Heart right ventricle (tissue), 16 donors: ENCODE data around the gene PDE3A. TPM values are rescaled to one million over a fixed set of nuclear protein-coding genes. Genes with fewer than 3 reads are reported as not detected.

ENCODE experiments used
- ATAC-seq, 8 donors: fragments of 200-7000 bp; cut with Tn5 transposase; one replicate each; pipeline ENCODE4 v1.9.1; 2020; ENCODE audit warnings: mild to moderate bottlenecking in 8 of 8, moderate library complexity in 8 of 8, moderate number of reproducible peaks in 1 of 8
- DNase-seq, 2 donors: peaks; one replicate each; pipeline ENCODE4 v3.0.0-alpha.2; 2020
- H3K27ac ChIP-seq, 10 donors: fragments of 200-600 bp; sonication (generic) in 2 of 10; one replicate each; pipeline versions ENCODE4 v1.5.0 to v1.8.0; 2020 to 2022; ENCODE audit warnings: mild to moderate bottlenecking in 3 of 10
- H3K27me3 ChIP-seq, 7 donors: fragments of 200-600 bp; one replicate each; pipeline ENCODE4 v1.8.0; 2021 to 2022; ENCODE audit warnings: mild to moderate bottlenecking in 2 of 7
- H3K36me3 ChIP-seq, 9 donors: fragments of 200-600 bp; sonication (generic) in 1 of 9; one replicate each; pipeline versions ENCODE4 v1.5.0 to v1.8.0; 2020 to 2022; ENCODE audit warnings: mild to moderate bottlenecking in 2 of 9
- H3K4me1 ChIP-seq, 9 donors: fragments of 200-600 bp; sonication (generic) in 1 of 9; one replicate each; pipeline versions ENCODE4 v1.5.0 to v1.8.0; 2020 to 2022; ENCODE audit warnings: mild to moderate bottlenecking in 4 of 9
- H3K4me3 ChIP-seq, 10 donors: fragments of 200-600 bp; sonication (generic) in 2 of 10; one replicate each; pipeline versions ENCODE4 v1.5.0 to v1.8.0; 2020 to 2022; ENCODE audit warnings: mild to moderate bottlenecking in 7 of 10, moderate library complexity in 2 of 10
- H3K9me3 ChIP-seq, 11 donors: fragments of 200-600 bp in 10 of 11; sonication (generic) in 2 of 11; one replicate each; pipeline versions ENCODE4 v1.5.0 to v1.8.0; 2013 to 2022; ENCODE audit warnings: mild to moderate bottlenecking in 2 of 11, control low read depth in 1 of 11, moderate library complexity in 1 of 11
- WGBS, 2 donors: extraction: QIAGEN DNeasy Blood & Tissue Kit; methylation state at CpG; one replicate each; pipeline ENCODE4 v1.1.7; 2013; ENCODE audit warnings: inconsistent platforms in 1 of 2; 5-methylcytosine and 5-hydroxymethylcytosine counted together
- intact Hi-C, 10 donors: fragments of 100-400 bp; cut with DNase I; formaldehyde crosslinking; loops; one replicate each; pipeline versions ENCODE4 v1.11.1 to v1.14.2; 2022
- polyA plus RNA-seq, 2 donors: library from polyadenylated mRNA; stranded (reverse); fragments of 200-250 nt; gene quantifications; one replicate each; pipeline ENCODE4 v1.2.3, GENCODE V29; 2013
- total RNA-seq, 10 donors: library from RNA; stranded (reverse); fragmentation: NEBNext Ultra II Directional in 3 of 10; extraction: Animal tissue kit (Norgen Biotek cat#: 25700) in 3 of 10; gene quantifications; one replicate each; pipeline versions ENCODE4 v1.2.1 to v1.2.4, GENCODE V29; 2021 to 2023
- TF ChIP-seq, protein P1 (sequence below), 9 donors: fragments of 200-600 bp; sonication (generic) in 2 of 9; IDR thresholded peaks; one replicate each; pipeline versions ENCODE4 v1.5.0 to v1.8.0; 2021 to 2022; ENCODE audit warnings: antibody characterized with exemption in 9 of 9, mild to moderate bottlenecking in 5 of 9, moderate library complexity in 1 of 9
- donor health status: Arrhythmogenic right ventricular cardiomyopathy.
- donor health status: ischemic (EF 13 %, LVEDD 7.1; RV severe dilation, severe dysfunction).
- donor health status: healthy with polysubstance abuse.
- donor health status: DM: no; HTN: yes; CAD: no.
- donor health status: DM: no; HTN: no; CAD: no.
- donor health status: ischemic (EF 25% LVEDD 6.9; RV normal size, moderate dysfunction).
- donor health status: ischemic (EF 25% LVEDD 5.7; RV mildly dilated, moderate dysfunction).
- donor health status: healthy.
- donor health status: DM: yes; HTN: yes; CAD: no.
- donor health status: Ischemic cardiomyopathy.
- donor health status: ischemic (EF 35%, LVEDD 5.7; RV mildly dilated, moderate dysfunction).
- donor health status: nonischemic (EF 11% LVEDD 7.7; RV severe dilation, severe dysfunction).
- donor health status: DM: yes; HTN: yes; CAD: no.
- donor health status: PGD.
- donor health status: ischemic (EF 29% LVEDD 5.4; RV normal size, mild dysfunction).
- donor health status: nonischemic (EF 23%, LVEDD 6.1; RV moderate dilation, normal function).

PDE3A gene
- total and polyA plus RNA-seq, 12 donors: 18.8 to 362 (median 209) TPM

DNA sequence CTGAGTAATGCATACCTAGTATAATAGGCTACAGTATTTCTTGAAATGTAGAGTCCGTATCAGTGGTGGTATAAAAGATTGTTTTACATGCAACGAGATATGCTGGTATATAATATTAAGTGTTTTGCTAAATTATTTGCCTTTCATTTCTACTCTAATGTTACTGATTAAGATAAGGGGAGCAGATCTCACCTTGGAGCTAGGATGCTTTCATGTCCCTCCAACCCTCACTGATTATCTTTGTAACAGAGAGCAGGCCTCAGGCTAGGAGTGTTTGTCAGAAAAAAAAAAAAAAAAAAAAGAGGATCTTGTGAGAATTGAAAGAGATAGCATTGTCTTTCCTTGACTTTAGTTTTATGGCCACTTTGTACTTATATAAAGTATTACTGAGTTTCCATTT lies 92.6 kb downstream of the PDE3A start:
- intact Hi-C loops: loop anchor here in 3 of 10 donors (10.0 kb wide), 3 partner anchors 144 to 716 kb away; no protein-coding TSS in a partner anchor
- Histone ChIP-seq H3K4me1 (peaks cover 0 to 63% (median 28%) of the 10 kb centered on the region in 9 donors), H3K36me3 (no peaks in the 10 kb centered on the region), H3K9me3 (no peaks in the 10 kb centered on the region), H3K27ac (no peak overlapping the region), H3K27me3 (no peaks in the 10 kb centered on the region), H3K4me3 (no peak overlapping the region)
- ATAC-seq (no peak), DNase-seq (no peak)
- WGBS, 2 donors: 59 to 74% methylated on average over 2 of the region's 2 CpGs
- TF ChIP-seq, protein P1, sequence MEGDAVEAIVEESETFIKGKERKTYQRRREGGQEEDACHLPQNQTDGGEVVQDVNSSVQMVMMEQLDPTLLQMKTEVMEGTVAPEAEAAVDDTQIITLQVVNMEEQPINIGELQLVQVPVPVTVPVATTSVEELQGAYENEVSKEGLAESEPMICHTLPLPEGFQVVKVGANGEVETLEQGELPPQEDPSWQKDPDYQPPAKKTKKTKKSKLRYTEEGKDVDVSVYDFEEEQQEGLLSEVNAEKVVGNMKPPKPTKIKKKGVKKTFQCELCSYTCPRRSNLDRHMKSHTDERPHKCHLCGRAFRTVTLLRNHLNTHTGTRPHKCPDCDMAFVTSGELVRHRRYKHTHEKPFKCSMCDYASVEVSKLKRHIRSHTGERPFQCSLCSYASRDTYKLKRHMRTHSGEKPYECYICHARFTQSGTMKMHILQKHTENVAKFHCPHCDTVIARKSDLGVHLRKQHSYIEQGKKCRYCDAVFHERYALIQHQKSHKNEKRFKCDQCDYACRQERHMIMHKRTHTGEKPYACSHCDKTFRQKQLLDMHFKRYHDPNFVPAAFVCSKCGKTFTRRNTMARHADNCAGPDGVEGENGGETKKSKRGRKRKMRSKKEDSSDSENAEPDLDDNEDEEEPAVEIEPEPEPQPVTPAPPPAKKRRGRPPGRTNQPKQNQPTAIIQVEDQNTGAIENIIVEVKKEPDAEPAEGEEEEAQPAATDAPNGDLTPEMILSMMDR (IDR thresholded peaks at IDR 0.05): no peak

DNA sequence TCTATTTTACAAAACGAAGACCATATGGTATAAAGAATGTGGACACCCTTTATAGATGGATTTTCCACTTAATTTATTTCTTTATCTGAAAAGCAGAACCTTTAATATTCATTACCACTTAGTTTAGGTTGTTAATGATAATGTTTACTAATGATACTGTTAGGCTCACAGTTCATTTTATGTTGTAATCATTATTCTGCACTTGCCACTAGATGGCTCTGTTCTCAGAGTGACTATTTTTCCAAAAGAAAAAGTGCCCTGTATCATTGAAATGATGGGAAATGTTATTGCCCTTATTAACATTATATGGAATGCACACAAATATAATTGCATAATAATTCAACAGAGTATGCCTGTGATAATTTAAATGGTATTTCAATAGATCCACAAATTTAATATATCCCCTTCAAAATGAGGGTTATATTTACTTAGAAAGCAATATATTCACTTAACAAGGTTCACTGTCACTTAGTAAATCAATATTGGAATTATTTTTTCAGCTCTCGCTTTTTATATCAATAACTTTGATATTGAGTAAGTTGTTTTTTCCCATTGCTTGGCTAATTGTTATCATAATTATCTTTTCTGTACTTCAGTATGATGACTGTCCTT lies 95.7 kb downstream of the PDE3A start:
- Histone ChIP-seq H3K4me1 (peaks cover 0 to 72% (median 46%) of the 10 kb centered on the region in 9 donors), H3K36me3 (no peaks in the 10 kb centered on the region), H3K4me3 (no peak overlapping the region), H3K9me3 (no peaks in the 10 kb centered on the region), H3K27me3 (no peaks in the 10 kb centered on the region), H3K27ac (peak overlapping the region in 2 of 10 donors; percentile 42 to 67)
- intact Hi-C loops: loop anchor here in 3 of 10 donors (10.0 kb wide), 3 partner anchors 141 to 719 kb away; no protein-coding TSS in a partner anchor
- no peak for ATAC-seq
- WGBS, 2 donors: 60 to 74% methylated on average over 2 of the region's 2 CpGs
- DNase-seq: no peak
- TF ChIP-seq, protein P1 (IDR thresholded peaks at IDR 0.05): peak; percentile 11 to 71 (median 58)

DNA sequence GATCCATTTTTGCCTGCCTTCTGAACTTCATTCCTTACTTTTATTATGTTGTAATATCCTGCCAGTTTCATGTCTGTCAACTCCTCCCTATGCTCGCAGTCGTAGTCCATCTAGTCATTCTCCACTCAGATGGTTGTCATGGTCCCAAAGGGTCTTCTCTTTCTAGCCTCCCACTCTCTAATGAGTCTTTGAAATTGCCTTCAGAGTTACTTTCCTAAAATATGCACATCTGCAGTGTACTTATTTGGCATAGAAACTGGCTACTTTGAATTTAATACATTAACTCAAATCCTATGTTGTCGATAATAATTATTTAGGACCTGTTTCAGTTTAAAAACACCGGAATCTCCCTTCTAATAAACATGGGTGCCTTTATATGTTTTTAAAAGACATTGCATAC lies 101.0 kb downstream of the PDE3A start:
- ATAC-seq (no peak), DNase-seq (no peak)
- H3K27ac ChIP-seq: peak overlapping the region in 6 of 10 donors; percentile 1 to 66 (median 44)
- no peaks in the 10 kb centered on the region for H3K9me3 ChIP-seq
- WGBS, 2 donors: 62 to 65% methylated on average over 4 of the region's 4 CpGs
- peaks cover 5 to 99% (median 72%) of the 10 kb centered on the region in 9 donors for H3K4me1 ChIP-seq
- no peaks in the 10 kb centered on the region for H3K27me3 ChIP-seq
- intact Hi-C loops: loop anchor here in 4 of 10 donors (5.0 to 10.0 kb wide), 4 partner anchors 133 to 724 kb away; no protein-coding TSS in a partner anchor
- no peak overlapping the region for H3K4me3 ChIP-seq
- TF ChIP-seq, protein P1 (IDR thresholded peaks at IDR 0.05): no peak
- no peaks in the 10 kb centered on the region for H3K36me3 ChIP-seq

DNA sequence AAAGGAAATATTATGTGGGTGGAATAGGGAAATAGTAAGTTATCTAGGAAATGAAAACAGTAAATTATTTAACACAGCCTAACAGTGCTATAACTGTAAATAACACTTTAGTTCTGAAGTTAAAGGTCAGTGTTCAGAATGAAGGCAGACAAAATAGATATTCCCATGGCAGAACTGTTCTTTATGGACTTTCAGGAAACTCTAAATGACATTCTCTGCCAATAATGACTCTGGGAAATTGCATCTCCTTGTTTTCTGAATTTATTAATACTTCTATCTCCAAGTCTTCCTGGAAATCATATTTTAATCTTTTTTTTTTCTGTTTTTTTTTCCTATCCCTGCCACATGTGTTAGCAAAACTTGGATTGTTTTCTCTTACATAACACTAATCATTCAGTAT lies 101.4 kb downstream of the PDE3A start:
- TF ChIP-seq, protein P1 (IDR thresholded peaks at IDR 0.05): no peak
- DNase-seq (no peak), ATAC-seq (no peak)
- intact Hi-C loops: loop anchor here in 5 of 10 donors (5.0 to 10.0 kb wide), 6 partner anchors 75 to 725 kb away; no protein-coding TSS in a partner anchor
- H3K27me3 ChIP-seq: no peaks in the 10 kb centered on the region
- H3K4me3 ChIP-seq: no peak overlapping the region
- no peaks in the 10 kb centered on the region for H3K9me3 ChIP-seq
- peak overlapping the region in 5 of 10 donors; percentile 9 to 66 (median 50) for H3K27ac ChIP-seq
- H3K36me3 ChIP-seq: no peaks in the 10 kb centered on the region
- H3K4me1 ChIP-seq: peaks cover 5 to 97% (median 67%) of the 10 kb centered on the region in 9 donors
